CD8-positive, alpha-beta memory T cell (primary cell): Measurements from ENCODE around the gene FNDC3B. TPM values are rescaled to one million over a fixed set of nuclear protein-coding genes. Genes with fewer than 3 reads are reported as not detected.

Experiments used
- polyA plus RNA-seq: library from polyadenylated mRNA; unstranded; fragments of 300-500 nt; fragmentation: Illumina TruSeq; gene quantifications from one replicate; pipeline ENCODE4 v1.2.3, GENCODE V29; 2021
- total RNA-seq, 2 experiments: library from RNA; stranded (reverse); gene quantifications; one replicate each; pipeline ENCODE4 v1.2.3, GENCODE V29; 2021

The FNDC3B gene
- total and polyA plus RNA-seq, 3 experiments from 2014 or later: 8.7 to 18.6 (median 17.4) TPM

Other genes starting within 250 kb of the FNDC3B start
- gene PLD1, start 229.1 kb upstream of the FNDC3B start, total RNA-seq: 1 to 10 TPM in 1 of 2 experiments, under 1 TPM in 1; 0.59 to 1.3 TPM
- 14.5 TPM for gene PLD1, start 229.1 kb upstream of the FNDC3B start, polyA plus RNA-seq
- not detected for gene TMEM212, start 196.2 kb upstream of the FNDC3B start, total RNA-seq
- not detected for gene TMEM212, start 196.2 kb upstream of the FNDC3B start, polyA plus RNA-seq